ENCODE results near the gene PPIG.
"Not testable (repeated sequence)": the region's sequence is repeated elsewhere in the genome, so short reads cannot be mapped to it uniquely, and the experiment has no call there.

Gene PPIG

DNA sequence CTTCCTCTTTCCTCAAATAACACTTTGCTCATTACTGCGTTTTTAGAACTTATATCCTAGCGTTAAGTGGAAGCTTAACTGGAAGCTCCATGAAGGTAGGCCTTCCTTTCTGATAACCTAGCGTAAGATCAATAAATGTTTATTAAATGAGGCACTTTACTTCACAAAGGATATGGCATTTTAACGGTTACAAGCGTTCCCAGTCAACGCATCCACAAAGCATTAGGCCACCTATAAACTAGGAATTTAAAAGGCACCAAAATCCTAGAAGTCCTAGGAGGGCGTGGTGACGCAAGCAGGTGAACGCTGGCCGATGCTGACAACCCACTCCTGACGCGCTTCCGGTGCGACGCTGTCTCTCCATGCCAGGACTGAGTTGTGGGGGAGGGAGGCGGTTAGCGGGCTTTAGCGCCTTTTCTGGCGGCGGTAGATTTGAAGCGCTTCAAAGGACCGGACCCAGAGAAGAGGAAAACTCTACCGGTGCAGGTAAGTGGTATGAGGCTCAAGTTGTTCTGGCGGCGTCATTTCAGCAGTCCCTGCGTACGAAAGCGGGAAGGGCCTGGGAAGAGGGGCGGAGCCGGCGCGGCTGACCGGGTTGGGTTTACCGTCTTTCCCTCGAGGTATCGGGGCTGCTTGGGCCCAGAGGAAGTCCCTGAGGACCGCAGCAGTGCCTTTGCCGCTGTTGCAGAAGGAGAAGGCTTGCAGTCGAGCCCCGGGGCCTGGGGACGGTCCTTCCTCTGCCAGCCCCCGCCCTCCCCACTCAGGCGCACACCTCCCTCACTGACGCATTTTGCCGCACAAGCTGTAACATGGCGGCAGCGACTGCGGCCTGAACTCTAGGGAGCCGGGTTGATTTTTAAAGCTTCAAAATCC is at the start of gene PPIG:
TSS of gene PPIG (plus strand) at position 347 of the 873 bp plus-strand sequence. CDS start 19,691 bp downstream, outside the sequence.
- DNase-seq: peak; percentile 76

DNA sequence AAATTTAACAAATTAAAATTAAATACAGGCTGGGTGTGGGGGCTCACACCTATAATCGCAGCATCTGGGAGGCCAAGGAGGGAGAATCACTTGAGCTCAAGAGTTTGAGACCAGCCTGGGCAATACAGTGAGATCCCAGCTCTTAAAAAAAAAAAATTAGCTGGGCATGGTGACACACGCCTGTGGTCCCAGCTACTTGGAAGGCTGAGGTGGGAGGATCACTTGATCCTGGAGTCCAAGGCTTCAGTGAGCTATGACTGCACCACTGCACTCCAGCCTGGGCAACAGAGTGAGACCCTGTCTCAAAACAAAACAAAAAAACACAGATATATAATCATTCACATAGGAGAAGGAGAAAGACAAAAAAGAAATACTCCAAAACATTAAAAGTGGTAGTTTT is 44.7 kb upstream of the PPIG start:
- not testable (repeated sequence) for DNase-seq

DNA sequence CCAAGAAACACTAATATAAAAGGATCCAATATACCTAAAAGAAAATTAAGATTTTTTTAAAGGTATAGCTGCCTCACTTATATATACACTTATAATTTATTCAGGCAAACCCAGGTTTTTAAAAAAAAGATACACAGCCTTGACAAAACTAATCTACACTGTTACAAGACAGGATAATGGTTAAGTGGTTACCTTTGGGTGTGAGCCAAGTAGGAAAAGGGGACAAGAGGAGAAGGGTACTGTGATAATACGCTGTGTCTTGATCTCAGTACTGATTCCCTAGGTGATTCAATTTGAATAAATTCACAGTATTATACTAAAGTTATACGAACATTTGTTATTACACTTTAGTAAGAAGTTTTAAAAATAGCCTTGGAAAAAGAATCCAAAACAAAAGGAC is 44.0 kb upstream of the PPIG start:
- DNase-seq: no peak

GRCh38 chr2:169542433-169542832 is 41.7 kb upstream of the PPIG start:
- DNase-seq: no peak

- no peak for DNase-seq
Observed at GRCh38 chr2:169546756-169547155, 37.4 kb upstream of the PPIG start.

DNA sequence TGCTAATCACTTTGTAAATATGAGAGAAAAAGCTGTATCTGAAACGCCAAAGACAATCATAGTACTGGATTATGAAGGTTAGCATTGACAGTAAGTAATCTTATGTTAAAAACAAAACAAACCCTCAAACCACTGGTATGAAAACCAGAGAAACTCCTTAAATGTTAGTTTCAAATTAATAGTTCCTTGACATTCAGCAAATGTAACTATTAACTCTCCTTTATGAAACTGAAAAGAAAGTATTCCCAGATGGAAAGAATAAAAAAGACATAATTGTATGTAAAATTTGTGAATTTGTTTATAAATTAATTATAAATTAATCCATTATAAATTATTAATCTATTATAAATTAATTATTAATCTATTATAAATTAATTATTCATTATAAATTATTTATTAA is 22.8 kb upstream of the PPIG start:
- no peak for DNase-seq

DNA sequence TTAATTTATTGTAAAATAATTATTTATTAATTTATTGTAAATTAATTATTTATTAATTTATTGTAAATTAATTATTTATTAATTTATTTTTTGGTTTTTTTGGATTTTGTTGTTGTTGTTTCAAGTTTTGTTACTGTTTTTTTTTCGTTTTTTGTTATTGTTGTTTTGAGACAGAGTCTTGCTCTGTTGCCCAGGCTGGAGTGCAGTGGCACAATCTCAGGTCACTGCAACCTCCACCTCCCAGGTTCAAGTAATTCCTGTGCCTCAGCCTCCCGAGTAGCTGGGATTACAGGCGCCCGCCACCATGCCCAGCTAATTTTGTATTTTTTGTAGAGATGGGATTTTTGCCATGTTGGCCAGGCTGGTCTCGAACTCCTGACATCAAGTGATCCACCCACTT is 22.1 kb upstream of the PPIG start:
- DNase-seq: not testable (repeated sequence)

GRCh38 chr2:169562519-169562918 is 21.6 kb upstream of the PPIG start:
- no peak for DNase-seq

DNA sequence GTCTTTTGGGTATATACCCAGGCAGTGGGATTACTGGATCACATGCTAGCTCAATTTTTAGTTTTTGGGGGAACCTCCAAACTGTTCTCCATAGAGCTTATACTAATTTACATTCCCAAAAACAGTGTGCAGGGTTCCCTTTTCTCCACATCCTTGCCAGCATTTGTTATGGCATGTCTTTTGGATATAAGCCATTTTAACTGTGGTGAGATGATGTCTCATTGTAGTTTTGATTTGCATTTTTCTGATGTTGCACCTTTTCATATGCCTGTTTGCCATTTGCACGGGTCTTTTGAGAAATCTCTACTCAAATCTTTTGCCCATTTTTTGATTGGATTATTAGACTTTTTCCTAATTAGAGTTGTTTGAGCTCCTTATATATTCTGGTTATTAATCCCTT is 18.5 kb upstream of the PPIG start:
- no peak for DNase-seq

DNA sequence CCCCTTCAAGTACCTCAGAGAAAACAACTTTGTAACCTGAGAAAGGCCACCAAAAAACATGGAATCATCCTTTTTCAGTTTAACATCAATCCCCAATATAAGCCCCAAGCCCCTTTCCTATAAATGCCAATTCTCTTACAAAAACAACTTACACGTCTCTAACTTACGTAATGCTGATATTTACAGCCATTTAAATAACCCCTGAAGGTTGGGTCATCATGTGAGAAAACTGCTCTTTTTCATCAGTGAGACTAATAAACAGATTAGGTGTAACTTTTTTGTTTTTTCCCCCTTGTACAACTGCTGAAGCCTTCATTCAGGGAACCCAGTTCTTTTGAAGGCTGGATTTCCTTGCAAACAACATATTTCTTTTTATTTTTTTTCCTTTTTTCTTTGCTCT is 14.2 kb upstream of the PPIG start:
- no peak for DNase-seq

GRCh38 chr2:169570752-169571151 is 13.4 kb upstream of the PPIG start:
- DNase-seq: not testable (repeated sequence)

DNA sequence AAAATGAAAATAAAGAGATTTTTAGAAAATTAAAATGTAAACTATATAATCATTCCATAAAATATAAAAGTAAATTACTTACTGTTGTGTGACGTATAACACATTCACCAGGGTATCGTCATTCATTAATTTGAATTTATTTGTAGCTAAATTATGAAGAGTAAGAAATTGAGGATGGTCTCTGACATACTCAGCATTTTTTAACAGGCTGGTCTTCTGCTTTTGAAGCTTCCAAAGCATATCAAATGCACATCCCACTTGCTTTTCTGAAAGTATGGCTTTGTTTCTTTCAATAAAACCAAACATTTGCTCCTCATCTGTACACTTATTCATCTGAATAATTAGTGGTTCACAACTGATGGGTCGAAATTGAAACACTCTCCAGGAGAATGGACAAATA is 12.6 kb upstream of the PPIG start:
- no peak for DNase-seq

DNA sequence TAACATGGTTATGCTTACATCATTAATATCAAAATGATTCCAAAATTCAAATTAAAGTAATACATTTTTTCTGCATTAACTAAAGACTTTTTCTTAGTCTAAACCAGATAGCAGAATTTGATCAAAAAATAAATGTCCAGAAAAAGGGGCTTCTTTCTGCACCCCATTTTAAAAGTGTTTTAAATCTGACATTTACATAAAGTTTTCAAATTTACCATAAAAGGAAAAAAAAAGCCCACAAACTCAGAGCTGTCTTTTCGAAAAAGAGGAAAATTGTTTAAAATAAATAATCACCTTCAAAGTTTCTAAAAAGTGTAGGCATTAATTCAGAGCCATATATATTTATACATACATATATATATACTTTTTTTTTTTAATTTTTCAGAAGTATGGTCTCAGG is 12.0 kb upstream of the PPIG start:
- no peak for DNase-seq

DNA sequence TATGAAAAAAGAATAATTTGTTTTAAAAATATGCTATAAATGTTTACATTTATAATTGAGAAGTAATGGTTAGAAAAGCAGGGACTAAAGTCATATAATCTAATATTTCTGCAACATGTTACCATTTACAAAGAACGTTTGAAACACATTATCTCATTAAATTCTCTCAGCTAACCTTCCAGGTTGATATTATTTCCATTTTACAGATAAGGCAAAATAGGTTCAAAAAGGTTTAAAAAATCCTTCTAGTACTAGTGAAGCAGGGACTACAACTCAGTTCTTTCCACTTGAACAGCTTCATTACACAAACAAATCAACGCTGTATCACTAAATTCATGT is 11.4 kb upstream of the PPIG start:
- no peak for DNase-seq

DNA sequence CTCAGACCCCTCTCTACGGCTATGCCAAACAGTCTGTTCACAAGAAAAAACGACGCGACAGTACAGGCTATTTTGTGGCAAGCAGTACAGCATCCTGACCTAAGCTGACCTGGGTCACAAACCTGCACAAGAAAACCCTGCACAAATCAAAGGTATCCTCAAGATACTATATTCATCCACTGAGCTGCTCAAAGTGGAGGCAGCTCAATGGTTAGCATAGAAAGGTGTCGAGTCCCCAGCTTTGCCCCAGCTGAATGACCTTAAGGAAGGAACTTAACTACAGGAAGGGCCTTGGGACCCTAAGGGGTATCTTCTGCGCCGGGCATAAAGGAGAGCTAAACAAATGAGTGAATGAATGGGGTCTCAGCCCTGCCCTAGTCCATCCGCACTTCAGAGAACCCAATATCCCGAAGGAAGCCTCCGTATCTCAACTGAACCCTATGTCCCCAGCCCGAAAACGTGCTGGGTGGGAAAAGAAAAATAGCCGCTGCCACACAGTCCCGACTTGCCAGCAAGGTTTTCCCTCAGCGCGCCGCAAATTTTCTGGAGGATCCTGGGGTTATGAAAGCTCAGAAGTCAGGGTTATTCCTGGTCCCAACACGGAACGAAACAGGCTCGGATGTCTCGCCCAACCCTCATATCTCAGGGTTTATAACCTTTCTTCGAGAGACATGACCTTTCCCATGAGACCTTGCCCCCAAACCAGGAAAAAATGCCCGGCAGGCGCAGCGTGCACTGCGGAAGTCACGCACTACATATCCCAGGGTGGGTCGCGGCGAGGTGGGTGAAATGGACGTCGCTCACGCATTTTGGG is 10.8 kb upstream of the PPIG start, which contains the start of gene FASTKD1:
TSS of gene FASTKD1 (minus strand) at position 706 of the 814 bp plus-strand sequence. CDS start 1,836 bp downstream, outside the sequence.
- DNase-seq: peak; percentile 82

DNA sequence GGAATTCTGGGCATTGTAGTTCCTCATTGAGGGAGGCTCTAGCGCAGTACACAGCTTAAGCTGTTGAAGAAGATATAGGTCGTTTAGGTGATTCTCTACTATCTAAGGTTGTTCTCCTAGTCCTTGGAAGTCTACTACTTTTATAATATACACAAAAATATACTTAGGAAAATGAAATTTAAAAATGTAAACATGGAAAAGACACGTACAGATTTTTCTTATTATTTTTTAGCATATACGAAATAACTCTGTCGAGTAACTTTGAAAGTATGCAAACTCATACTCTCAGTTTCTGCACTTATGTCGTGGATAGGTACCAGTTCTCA is 10.2 kb upstream of the PPIG start:
- DNase-seq: no peak

DNA sequence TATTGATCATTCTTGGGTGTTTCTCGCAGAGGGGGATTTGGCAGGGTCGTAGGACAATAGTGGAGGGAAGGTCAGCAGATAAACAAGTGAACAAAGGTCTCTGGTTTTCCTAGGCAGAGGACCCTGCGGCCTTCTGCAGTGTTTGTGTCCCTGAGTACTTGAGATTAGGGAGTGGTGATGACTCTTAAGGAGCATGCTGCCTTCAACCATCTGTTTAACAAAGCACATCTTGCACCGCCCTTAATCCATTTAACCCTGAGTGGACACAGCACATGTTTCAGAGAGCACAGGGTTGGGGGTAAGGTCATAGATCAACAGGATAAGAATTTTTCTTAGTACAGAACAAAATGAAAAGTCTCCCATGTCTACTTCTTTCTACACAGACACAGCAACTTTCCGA is 9.6 kb upstream of the PPIG start:
- not testable (repeated sequence) for DNase-seq

- not testable (repeated sequence) for DNase-seq
Observed at GRCh38 chr2:169575264-169575663, 8.9 kb upstream of the PPIG start.

GRCh38 chr2:169579044-169579443 is 5.1 kb upstream of the PPIG start:
- DNase-seq: no peak

- DNase-seq: not testable (repeated sequence)
Observed at GRCh38 chr2:169582552-169583266, 1.4 kb upstream of the PPIG start.

DNA sequence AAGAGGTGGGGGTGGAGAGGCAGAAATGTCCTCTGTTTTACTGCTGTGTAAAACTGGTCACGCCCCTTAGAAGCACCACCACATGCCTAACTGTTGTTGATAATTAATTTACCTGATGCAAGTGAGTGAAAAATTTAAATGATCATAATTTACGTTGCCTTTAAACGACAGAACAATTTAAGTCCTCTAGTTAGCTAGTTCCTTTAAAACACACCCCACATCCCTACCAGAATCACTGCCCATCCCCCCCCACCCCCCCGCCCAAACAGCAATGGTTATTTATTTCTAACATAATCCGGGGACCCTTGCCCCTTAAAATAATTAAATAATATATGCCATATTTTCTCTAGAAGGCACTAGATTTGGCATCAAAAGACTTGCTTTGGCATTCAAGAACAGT is 633 bp upstream of the PPIG start:
- no peak for DNase-seq

DNA sequence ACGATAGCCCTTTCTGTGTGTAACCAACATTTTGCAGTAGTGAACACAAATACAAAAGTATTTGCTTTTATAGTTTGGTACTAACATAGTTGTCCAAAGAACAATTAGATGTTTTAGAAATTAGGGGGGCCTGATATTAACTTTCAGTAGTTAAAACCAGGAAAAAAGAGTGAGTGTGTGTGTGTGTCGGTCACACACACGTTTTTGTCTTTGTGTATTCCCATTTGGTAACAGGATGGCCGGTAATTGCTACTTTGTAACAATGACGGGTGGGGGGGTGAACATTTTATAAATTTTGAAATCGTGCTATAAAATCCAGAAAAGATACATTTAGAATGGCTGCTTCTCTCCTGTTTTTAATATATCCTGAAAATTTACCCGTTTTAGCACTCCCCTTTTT is 1.5 kb downstream of the PPIG start:
- no peak for DNase-seq

GRCh38 chr2:169590804-169591203 is 6.7 kb downstream of the PPIG start:
- no peak for DNase-seq

GRCh38 chr2:169596546-169596945 is 12.4 kb downstream of the PPIG start:
- DNase-seq: not testable (repeated sequence)
